ENCODE data around the gene FCRL4.

The FCRL4 gene

GRCh38 chr1:157580828-157581210, 17.1 kb downstream of the FCRL4 start:
- no peak for TF ChIP-seq CTCF (conservative IDR thresholded peaks at IDR 0.05; ENCODE audit: low read depth, low read length)
- no peak for DNase-seq (ENCODE audit: low read depth)
- H3K4me3 ChIP-seq (ENCODE audit: low read depth, low read length) = no peak overlapping the region

- peak; percentile 74 for DNase-seq (ENCODE audit: low read depth)
- no peak overlapping the region for H3K4me3 ChIP-seq (ENCODE audit: low read depth, low read length)
- TF ChIP-seq CTCF (conservative IDR thresholded peaks at IDR 0.05; ENCODE audit: low read depth, low read length) = peak; percentile 77
Observed at GRCh38 chr1:157580179-157580827, 17.6 kb downstream of the FCRL4 start.

- no peak for DNase-seq (ENCODE audit: low read depth)
- no peak overlapping the region for H3K4me3 ChIP-seq (ENCODE audit: low read depth, low read length)
- TF ChIP-seq CTCF (conservative IDR thresholded peaks at IDR 0.05; ENCODE audit: low read depth, low read length) = no peak
Observed at GRCh38 chr1:157577420-157577819, 20.5 kb downstream of the FCRL4 start.

- H3K4me3 ChIP-seq (ENCODE audit: low read depth, low read length) = no peak overlapping the region
- no peak for DNase-seq (ENCODE audit: low read depth)
- no peak for TF ChIP-seq CTCF (conservative IDR thresholded peaks at IDR 0.05; ENCODE audit: low read depth, low read length)
Observed at GRCh38 chr1:157575744-157576143, 22.1 kb downstream of the FCRL4 start.

- DNase-seq (ENCODE audit: low read depth) = no peak
- TF ChIP-seq CTCF (conservative IDR thresholded peaks at IDR 0.05; ENCODE audit: low read depth, low read length) = no peak
Observed at GRCh38 chr1:157574836-157575235, 23.0 kb downstream of the FCRL4 start.

GRCh38 chr1:157566484-157567300, 31.2 kb downstream of the FCRL4 start:
- DNase-seq (ENCODE audit: low read depth) = no peak
- H3K4me3 ChIP-seq (ENCODE audit: low read depth, low read length) = no peak overlapping the region
- no peak for TF ChIP-seq CTCF (conservative IDR thresholded peaks at IDR 0.05; ENCODE audit: low read depth, low read length)

More at GRCh38 chr1:157574836-157575235, 23.0 kb downstream of the FCRL4 start:
- H3K4me3 ChIP-seq (ENCODE audit: low read depth, low read length) = no peak overlapping the region
